IPS-18c (cell line): ENCODE measurements around the gene CHD1.

Source experiments
- H3K4me3 ChIP-seq: 2 replicates; pipeline ENCODE4 v1.7.0; 2013; ENCODE audit warnings: low read depth, mild to moderate bottlenecking, low read length, moderate library complexity; ENCODE audit not compliant: insufficient read depth
- H3K9me3 ChIP-seq: one replicate; pipeline ENCODE4 v1.6.1; 2013; ENCODE audit warnings: mild to moderate bottlenecking, low read length, moderate library complexity; ENCODE audit not compliant: control insufficient read depth, insufficient read depth

CHD1 gene

GRCh38 chr5:98913911-98914310 lies 14.9 kb downstream of the CHD1 start:
- H3K4me3 ChIP-seq = no peak overlapping the region
- no peaks in the 10 kb centered on the region for H3K9me3 ChIP-seq

- Histone ChIP-seq H3K9me3 (no peaks in the 10 kb centered on the region), H3K4me3 (no peak overlapping the region)
These were observed 17.3 kb downstream of the CHD1 start for GRCh38 chr5:98911280-98912040.

- Histone ChIP-seq H3K4me3 (no peak overlapping the region), H3K9me3 (no peaks in the 10 kb centered on the region)
These were observed 19.4 kb downstream of the CHD1 start for GRCh38 chr5:98909363-98909762.

GRCh38 chr5:98907951-98908350 lies 20.9 kb downstream of the CHD1 start:
- H3K9me3 ChIP-seq = no peaks in the 10 kb centered on the region
- no peak overlapping the region for H3K4me3 ChIP-seq

GRCh38 chr5:98906756-98907355 lies 22.0 kb downstream of the CHD1 start:
- Histone ChIP-seq H3K4me3 (no peak overlapping the region), H3K9me3 (no peaks in the 10 kb centered on the region)

- H3K9me3 ChIP-seq = no peaks in the 10 kb centered on the region
- no peak overlapping the region for H3K4me3 ChIP-seq
These were observed 22.7 kb downstream of the CHD1 start for GRCh38 chr5:98905857-98906688.

- Histone ChIP-seq H3K4me3 (no peak overlapping the region), H3K9me3 (no peaks in the 10 kb centered on the region)
These were observed 24.0 kb downstream of the CHD1 start for GRCh38 chr5:98904780-98905179.

GRCh38 chr5:98902733-98903132 lies 26.1 kb downstream of the CHD1 start:
- H3K4me3 ChIP-seq = no peak overlapping the region
- no peaks in the 10 kb centered on the region for H3K9me3 ChIP-seq

- Histone ChIP-seq H3K9me3 (no peaks in the 10 kb centered on the region), H3K4me3 (no peak overlapping the region)
These were observed 29.4 kb downstream of the CHD1 start for GRCh38 chr5:98899456-98899855.

GRCh38 chr5:98898743-98899142 lies 30.1 kb downstream of the CHD1 start:
- no peak overlapping the region for H3K4me3 ChIP-seq
- H3K9me3 ChIP-seq = no peaks in the 10 kb centered on the region

- H3K9me3 ChIP-seq = no peaks in the 10 kb centered on the region
- no peak overlapping the region for H3K4me3 ChIP-seq
These were observed 37.2 kb downstream of the CHD1 start for GRCh38 chr5:98891591-98891990.

GRCh38 chr5:98880598-98880997 lies 48.2 kb downstream of the CHD1 start:
- H3K4me3 ChIP-seq = no peak overlapping the region
- no peaks in the 10 kb centered on the region for H3K9me3 ChIP-seq

- Histone ChIP-seq H3K4me3 (no peak overlapping the region), H3K9me3 (no peaks in the 10 kb centered on the region)
These were observed 48.7 kb downstream of the CHD1 start for GRCh38 chr5:98880151-98880550.

GRCh38 chr5:98877600-98877999 lies 51.2 kb downstream of the CHD1 start:
- H3K9me3 ChIP-seq = no peaks in the 10 kb centered on the region
- no peak overlapping the region for H3K4me3 ChIP-seq

GRCh38 chr5:98872674-98873073 lies 56.1 kb downstream of the CHD1 start:
- H3K4me3 ChIP-seq = no peak overlapping the region
- H3K9me3 ChIP-seq = no peaks in the 10 kb centered on the region

GRCh38 chr5:98865690-98866089 lies 63.1 kb downstream of the CHD1 start:
- Histone ChIP-seq H3K9me3 (no peaks in the 10 kb centered on the region), H3K4me3 (no peak overlapping the region)

GRCh38 chr5:98847054-98847453 lies 81.8 kb downstream of the CHD1 start:
- Histone ChIP-seq H3K4me3 (no peak overlapping the region), H3K9me3 (peaks cover 7% of the 10 kb centered on the region)

- Histone ChIP-seq H3K4me3 (no peak overlapping the region), H3K9me3 (peaks cover 7% of the 10 kb centered on the region)
These were observed 82.3 kb downstream of the CHD1 start for GRCh38 chr5:98846520-98846919.
